ENCODE data around the gene KLK2.

GRCh38 chr19:50912102-50912599 lies 38.9 kb downstream of the KLK2 start:
- TF ChIP-seq BACH2 (CRISPR knock-in tag; IDR thresholded peaks at IDR 0.05; ENCODE audit: borderline replicate concordance) (no peak), ZFP30 (CRISPR knock-in tag; IDR thresholded peaks at IDR 0.05) (no peak), TCF4 (CRISPR knock-in tag; IDR thresholded peaks at IDR 0.05; ENCODE audit: borderline replicate concordance) (no peak), TSHZ2 (CRISPR knock-in tag; IDR thresholded peaks at IDR 0.05) (no peak), ZNF70 (CRISPR knock-in tag; IDR thresholded peaks at IDR 0.05) (no peak), ARNTL (CRISPR knock-in tag; IDR thresholded peaks at IDR 0.05; ENCODE audit: borderline replicate concordance, low read depth) (no peak)

Data from SK-N-SH treated with all-trans-retinoic acid at 6 μM for 48 hours (cell line).